H1 (cell line): Measurements from ENCODE around the gene LMX1B. TPM values are rescaled to one million over a fixed set of nuclear protein-coding genes. Genes with fewer than 3 reads are reported as not detected.

ENCODE experiments used
- CHD7 ChIP-seq: fragments of 300-600 bp; sonication (generic); IDR thresholded peaks from 2 replicates; pipeline ENCODE4 v1.7.1; 2012; ENCODE audit warnings: low read length, moderate library complexity, mild to moderate bottlenecking, inconsistent platforms; ENCODE audit not compliant: insufficient replicate concordance
- JUND ChIP-seq: IDR thresholded peaks from 2 replicates; pipeline ENCODE4 v1.6.1; 2011; ENCODE audit warnings: mild to moderate bottlenecking, improper control_type of control experiment, low read length
- polyA plus RNA-seq, 7 experiments: library from polyadenylated mRNA; depleted of rRNA in 3 of 7; stranded (reverse) in 5 of 7; unstranded in 2 of 7; fragments of >200 nt in 5 of 7; fragments of 200-250 nt in 2 of 7; gene quantifications; 1 replicate in 5 of 7; 2 replicates in 1 of 7; 4 replicates in 1 of 7; pipeline versions ENCODE4 v1.2.1 to v1.2.3, GENCODE V29; 2011 to 2013; ENCODE audit warnings: missing spikeins in 2 of 7, mixed read lengths in 2 of 7
- total RNA-seq: library from RNA; stranded (reverse); fragmentation: NEBNext Ultra II Directional; extraction: Animal tissue kit (Norgen Biotek cat#: 25700); gene quantifications from 2 replicates; pipeline ENCODE4 v1.2.1, GENCODE V29; 2021

The LMX1B gene
- total and polyA plus RNA-seq, 2 of the 8 experiments (the other 6 are each of a cell fraction or from before 2014, with no cell fraction given), result 0.09 to 0.37 TPM

DNA sequence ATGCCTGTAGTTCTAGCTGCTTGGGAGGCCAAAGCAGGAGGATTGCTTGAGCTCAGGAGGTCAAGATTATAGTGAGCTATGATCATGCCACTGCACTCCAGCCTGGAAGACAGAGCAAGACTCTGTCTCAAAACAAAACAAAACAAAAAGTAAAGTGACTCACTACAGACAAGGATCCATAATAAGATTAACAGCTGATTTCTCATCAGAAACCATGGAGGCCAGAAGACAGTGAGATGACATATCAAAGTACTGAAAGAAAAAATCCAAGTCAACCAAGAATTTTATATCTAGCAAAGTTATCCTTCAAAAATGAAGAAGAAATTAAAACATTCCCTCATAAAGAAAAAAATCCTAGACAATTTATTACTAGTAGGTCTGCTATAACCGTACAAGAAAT, 121.8 kb downstream of the LMX1B start (continued):
- TF ChIP-seq CHD7, result no peak
- TF ChIP-seq JUND, result no peak
- TF ChIP-seq, all 59 proteins: peak for 0
